RWPE1 (cell line): ENCODE results near the gene LCMT1.
A peak's percentile ranks its signal among the peaks of the same experiment; 100 is the strongest.
"Not testable (repeated sequence)": the region's sequence is repeated elsewhere in the genome, so short reads cannot be mapped to it uniquely, and the experiment has no call there.

ENCODE experiments used
- CTCF ChIA-PET: fragments of 350-600 bp; sonication (Branson Sonifier 250); formaldehyde crosslinking; extraction: SDS; loops from one replicate; lab custom pipeline; 2021; lab: Yijun Ruan, JAX
- POLR2A ChIA-PET: fragments of 400-600 bp; formaldehyde crosslinking; extraction: SDS; loops from one replicate; lab custom pipeline; 2020; ENCODE audit warnings: antibody characterized with exemption; ENCODE audit not compliant: low non-redundant PET; lab: Yijun Ruan, JAX
- DNase-seq: peaks from one replicate; pipeline ENCODE4 v3.0.0; 2012; ENCODE audit warnings: low spot score
- H3K27ac ChIP-seq: fragments of 450-650 bp; 2 replicates; pipeline ENCODE4 v1.5.1; 2017
- TF ChIP-seq, protein P1 (sequence below): fragments of 450-650 bp; conservative IDR thresholded peaks from 2 replicates; pipeline ENCODE4 v1.5.1; 2017; ENCODE audit warnings: low read depth, mild to moderate bottlenecking

The LCMT1 gene

DNA sequence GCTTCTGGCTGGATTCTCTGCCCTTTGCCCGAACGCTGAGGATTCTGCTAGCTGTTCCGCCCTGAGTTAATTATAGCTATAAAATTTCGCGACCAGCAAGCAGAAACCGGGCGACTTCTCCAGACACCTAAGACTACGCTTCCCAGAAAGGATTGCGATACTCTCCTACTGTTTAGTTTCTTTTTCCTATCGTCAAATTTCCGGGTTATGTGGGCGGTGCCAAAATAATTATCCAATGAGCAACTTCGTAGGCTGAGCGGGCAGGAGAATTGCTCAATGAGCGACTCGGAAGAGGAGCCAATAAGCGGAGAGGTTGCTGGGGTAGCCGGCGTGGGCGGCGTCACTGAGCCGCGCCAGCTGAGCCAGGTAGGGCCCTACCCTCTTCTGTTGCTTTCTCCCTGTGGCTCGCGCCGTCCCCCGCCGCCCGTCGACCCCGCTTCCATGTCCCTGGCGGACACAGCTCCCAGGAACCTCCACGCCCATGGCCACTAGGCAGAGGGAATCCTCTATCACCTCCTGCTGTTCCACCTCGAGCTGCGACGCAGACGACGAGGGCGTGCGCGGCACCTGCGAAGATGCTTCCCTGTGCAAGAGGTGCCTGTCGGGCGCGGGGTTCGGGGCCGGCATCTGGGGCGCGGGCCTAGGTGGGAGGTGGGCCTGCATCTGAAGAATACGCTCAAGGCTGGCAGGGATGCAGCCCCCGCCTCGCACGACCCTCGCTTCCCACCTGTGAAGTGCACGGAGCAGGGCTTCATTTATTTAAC, at the start of gene LCMT1:
Gene LCMT1, plus strand, starts transcription at position 340 of the 764 bp plus-strand sequence. Its CDS starts 142 bp downstream, at position 482.
- CTCF ChIA-PET = interaction anchor here (0.6 kb wide), 1 partner anchor 75 kb away, joined by 3 read pairs; no protein-coding TSS in a partner anchor
- peak; percentile 97 for DNase-seq
- TF ChIP-seq, protein P1, sequence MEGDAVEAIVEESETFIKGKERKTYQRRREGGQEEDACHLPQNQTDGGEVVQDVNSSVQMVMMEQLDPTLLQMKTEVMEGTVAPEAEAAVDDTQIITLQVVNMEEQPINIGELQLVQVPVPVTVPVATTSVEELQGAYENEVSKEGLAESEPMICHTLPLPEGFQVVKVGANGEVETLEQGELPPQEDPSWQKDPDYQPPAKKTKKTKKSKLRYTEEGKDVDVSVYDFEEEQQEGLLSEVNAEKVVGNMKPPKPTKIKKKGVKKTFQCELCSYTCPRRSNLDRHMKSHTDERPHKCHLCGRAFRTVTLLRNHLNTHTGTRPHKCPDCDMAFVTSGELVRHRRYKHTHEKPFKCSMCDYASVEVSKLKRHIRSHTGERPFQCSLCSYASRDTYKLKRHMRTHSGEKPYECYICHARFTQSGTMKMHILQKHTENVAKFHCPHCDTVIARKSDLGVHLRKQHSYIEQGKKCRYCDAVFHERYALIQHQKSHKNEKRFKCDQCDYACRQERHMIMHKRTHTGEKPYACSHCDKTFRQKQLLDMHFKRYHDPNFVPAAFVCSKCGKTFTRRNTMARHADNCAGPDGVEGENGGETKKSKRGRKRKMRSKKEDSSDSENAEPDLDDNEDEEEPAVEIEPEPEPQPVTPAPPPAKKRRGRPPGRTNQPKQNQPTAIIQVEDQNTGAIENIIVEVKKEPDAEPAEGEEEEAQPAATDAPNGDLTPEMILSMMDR = no peak
- POLR2A ChIA-PET = no interaction called here
- peak within 1 kb of the TSS; percentile 78 for H3K27ac ChIP-seq

GRCh38 chr16:25063102-25063501, 48.4 kb upstream of the LCMT1 start:
- POLR2A ChIA-PET = no interaction called here
- TF ChIP-seq, protein P1 = no peak
- CTCF ChIA-PET = interaction anchor here (0.6 kb wide), 1 partner anchor 93 kb away, joined by 4 read pairs; no protein-coding TSS in a partner anchor
- DNase-seq = no peak
- H3K27ac ChIP-seq = no peak overlapping the region

GRCh38 chr16:25063865-25064264, 47.7 kb upstream of the LCMT1 start:
- CTCF ChIA-PET = no interaction called here
- TF ChIP-seq, protein P1 = no peak
- H3K27ac ChIP-seq = no peak overlapping the region
- POLR2A ChIA-PET = no interaction called here
- DNase-seq = no peak

- DNase-seq, CTCF ChIA-PET, H3K27ac ChIP-seq, POLR2A ChIA-PET: not testable (repeated sequence)
These were observed 47.3 kb upstream of the LCMT1 start for GRCh38 chr16:25064281-25064680.

DNA sequence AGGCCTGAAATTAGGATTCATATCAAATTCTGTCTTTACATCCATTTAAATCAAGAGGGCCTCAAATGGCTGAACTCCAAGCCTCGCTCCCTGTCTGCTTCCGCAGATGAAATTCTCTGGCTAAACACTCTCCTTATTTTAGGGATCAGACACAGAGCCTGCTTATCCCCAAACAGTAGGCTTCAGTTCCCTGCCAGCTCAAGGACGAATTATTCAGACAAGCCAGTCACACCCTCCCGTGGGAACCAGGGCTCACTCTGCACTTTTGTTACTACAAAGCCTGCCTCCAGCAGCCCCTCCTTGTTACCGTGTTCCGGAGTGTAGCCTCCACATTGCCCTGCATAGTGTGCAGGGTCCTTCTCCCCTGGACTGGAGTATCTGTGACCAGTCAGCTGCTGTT, 46.6 kb upstream of the LCMT1 start:
- CTCF ChIA-PET = no interaction called here
- POLR2A ChIA-PET = no interaction called here
- TF ChIP-seq, protein P1 = no peak
- H3K27ac ChIP-seq = no peak overlapping the region
- DNase-seq = no peak

DNA sequence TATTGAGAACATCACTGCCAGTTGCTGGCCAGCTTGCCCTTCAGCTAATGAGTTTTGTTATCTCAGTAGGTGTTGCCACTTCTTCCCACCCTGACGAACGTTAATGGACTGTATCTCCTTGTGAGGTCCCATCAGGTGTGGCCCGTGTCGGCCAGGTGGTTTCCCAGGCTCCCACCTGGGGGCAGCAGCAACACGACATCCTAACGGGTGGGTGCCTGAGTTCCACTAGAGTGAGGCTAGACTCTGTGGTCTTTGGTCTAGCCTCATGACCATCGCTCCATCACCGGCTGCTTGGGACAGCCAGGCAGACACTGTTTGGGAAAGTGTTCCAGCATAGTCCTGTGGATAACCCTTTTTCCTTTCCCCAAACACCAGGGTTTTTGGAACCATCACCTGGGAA, 45.6 kb upstream of the LCMT1 start:
- ChIA-PET CTCF (no interaction called here), POLR2A (no interaction called here)
- H3K27ac ChIP-seq = peak overlapping the region; percentile 64; the same call in 1 of the 2 replicates
- TF ChIP-seq, protein P1 = no peak
- DNase-seq = no peak

GRCh38 chr16:25066426-25066746, 45.2 kb upstream of the LCMT1 start:
- ChIA-PET POLR2A (no interaction called here), CTCF (interaction anchor here (0.5 to 0.6 kb wide), 2 partner anchors 18 to 97 kb away, joined by 3 read pairs; no protein-coding TSS in a partner anchor)
- TF ChIP-seq, protein P1 = no peak
- peak overlapping the region; percentile 64 for H3K27ac ChIP-seq
- DNase-seq = no peak
